Measurements from ENCODE around the gene LZTR1. TPM values are rescaled to one million over a fixed set of nuclear protein-coding genes. Genes with fewer than 3 reads are reported as not detected.

Gene LZTR1
- total and polyA plus RNA-seq, 2 donors (not counting 3 experiments of a cell fraction or from before 2014, with no cell fraction given), result 56.6 to 86.8 TPM

DNA sequence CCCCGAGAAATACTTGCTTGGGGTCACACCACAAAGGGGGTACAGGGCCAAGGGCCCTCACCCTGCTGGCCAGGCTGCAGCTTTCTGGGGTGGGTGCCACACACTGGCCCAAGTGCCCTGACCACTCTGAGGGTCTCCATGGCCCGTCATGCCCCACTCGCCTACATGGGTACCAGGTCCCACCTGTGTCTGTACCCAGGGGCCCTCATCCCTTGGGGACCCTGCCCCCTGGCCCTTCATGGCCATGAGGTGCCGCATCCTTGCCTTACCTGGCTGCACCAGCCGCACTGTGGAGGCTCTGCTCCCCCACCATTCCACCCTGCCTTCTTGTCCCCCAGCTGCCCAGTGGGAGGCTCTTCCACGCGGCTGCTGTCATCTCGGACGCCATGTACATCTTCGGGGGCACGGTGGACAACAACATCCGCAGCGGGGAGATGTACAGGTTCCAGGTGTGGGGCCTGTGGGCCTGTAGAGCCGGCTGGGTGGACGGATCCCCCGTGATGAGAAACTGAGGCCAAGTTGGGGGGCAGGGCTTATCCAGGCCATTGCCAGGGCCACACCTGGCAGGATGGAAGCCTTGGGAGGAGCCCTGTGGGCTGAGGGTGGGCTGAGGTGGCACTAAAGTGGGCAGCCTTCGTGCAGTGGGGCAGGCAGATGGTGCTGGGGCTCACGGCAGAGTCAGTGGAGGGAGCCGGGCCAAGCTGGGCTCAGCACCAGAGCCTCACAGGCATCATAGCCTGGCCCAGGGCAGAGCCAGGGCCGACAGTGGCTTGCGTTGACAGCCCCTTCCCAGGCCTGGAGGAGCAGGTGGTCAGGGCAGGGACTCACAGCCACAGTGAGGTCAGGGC lies 10.6 kb downstream of the LZTR1 start:
- Histone ChIP-seq H2AFZ (ENCODE audit: low read depth, low read length) (no peak overlapping the region), H3K4me1 (ENCODE audit: control insufficient read depth, extremely low read depth, insufficient read depth, low read length) (no peaks in the 10 kb centered on the region), H4K20me1 (replicated peaks; ENCODE audit: control insufficient read depth, extremely low read depth, insufficient read depth, low read length) (no peaks in the 10 kb centered on the region), H3K9me1 (replicated peaks; ENCODE audit: control insufficient read depth, extremely low read depth, insufficient read depth, low read length) (no peaks in the 10 kb centered on the region), H3K9me3 (replicated peaks; ENCODE audit: control insufficient read depth, insufficient read depth, low read length) (no peaks in the 10 kb centered on the region), H3K36me3 (ENCODE audit: control insufficient read depth in 2 of 2, extremely low read depth in 1 of 2, insufficient read depth in 2 of 2, low read length in 2 of 2) (peaks cover 6 to 40% of the 10 kb centered on the region in 2 experiments), H3K27me3 (ENCODE audit: control insufficient read depth in 2 of 2, insufficient read depth in 2 of 2, low read length in 2 of 2) (no peaks in the 10 kb centered on the region), H3K4me3 (replicated peaks in 1 of 3; ENCODE audit: insufficient read depth in 1 of 3, low read depth in 1 of 3, low read length in 3 of 3) (no peak overlapping the region), H3K4me2 (ENCODE audit: insufficient read depth, low read length) (no peak overlapping the region), H3K9ac (replicated peaks; ENCODE audit: extremely low read depth, insufficient read depth, low read length) (no peak overlapping the region), H3K27ac (ENCODE audit: insufficient read depth, low read depth, low read length) (no peak overlapping the region), H3K79me2 (ENCODE audit: control insufficient read depth, insufficient read depth, low read length) (no peaks in the 10 kb centered on the region)
- FAIRE-seq (no peak), DNase-seq (ENCODE audit: low read depth, low spot score) (no peak)
- TF ChIP-seq FOS (IDR thresholded peaks at IDR 0.05; ENCODE audit: borderline replicate concordance, insufficient read depth, low read length) (no peak), POLR2A (IDR thresholded peaks at IDR 0.05; ENCODE audit: low read depth, low read length) (no peak), MYC (IDR thresholded peaks at IDR 0.05; ENCODE audit: low read depth, low read length) (no peak), POLR2AphosphoS5 (IDR thresholded peaks at IDR 0.05; ENCODE audit: insufficient read depth, low read depth, low read length) (no peak), JUN (IDR thresholded peaks at IDR 0.05; ENCODE audit: borderline replicate concordance, insufficient read depth, insufficient read length, low read depth) (no peak), EZH2 (IDR thresholded peaks at IDR 0.05; ENCODE audit: borderline replicate concordance, low read depth, low read length, severe bottlenecking) (no peak), GATA2 (IDR thresholded peaks at IDR 0.05; ENCODE audit: insufficient read depth, insufficient read length, low read depth, low read length) (no peak)
- TF ChIP-seq, protein P1, sequence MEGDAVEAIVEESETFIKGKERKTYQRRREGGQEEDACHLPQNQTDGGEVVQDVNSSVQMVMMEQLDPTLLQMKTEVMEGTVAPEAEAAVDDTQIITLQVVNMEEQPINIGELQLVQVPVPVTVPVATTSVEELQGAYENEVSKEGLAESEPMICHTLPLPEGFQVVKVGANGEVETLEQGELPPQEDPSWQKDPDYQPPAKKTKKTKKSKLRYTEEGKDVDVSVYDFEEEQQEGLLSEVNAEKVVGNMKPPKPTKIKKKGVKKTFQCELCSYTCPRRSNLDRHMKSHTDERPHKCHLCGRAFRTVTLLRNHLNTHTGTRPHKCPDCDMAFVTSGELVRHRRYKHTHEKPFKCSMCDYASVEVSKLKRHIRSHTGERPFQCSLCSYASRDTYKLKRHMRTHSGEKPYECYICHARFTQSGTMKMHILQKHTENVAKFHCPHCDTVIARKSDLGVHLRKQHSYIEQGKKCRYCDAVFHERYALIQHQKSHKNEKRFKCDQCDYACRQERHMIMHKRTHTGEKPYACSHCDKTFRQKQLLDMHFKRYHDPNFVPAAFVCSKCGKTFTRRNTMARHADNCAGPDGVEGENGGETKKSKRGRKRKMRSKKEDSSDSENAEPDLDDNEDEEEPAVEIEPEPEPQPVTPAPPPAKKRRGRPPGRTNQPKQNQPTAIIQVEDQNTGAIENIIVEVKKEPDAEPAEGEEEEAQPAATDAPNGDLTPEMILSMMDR (IDR thresholded peaks at IDR 0.05; ENCODE audit: extremely low read depth in 1 of 2, insufficient read depth in 1 of 2, low read depth in 1 of 2, low read length in 2 of 2), result no peak
- TF ChIP-seq, protein P2, sequence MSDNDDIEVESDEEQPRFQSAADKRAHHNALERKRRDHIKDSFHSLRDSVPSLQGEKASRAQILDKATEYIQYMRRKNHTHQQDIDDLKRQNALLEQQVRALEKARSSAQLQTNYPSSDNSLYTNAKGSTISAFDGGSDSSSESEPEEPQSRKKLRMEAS (IDR thresholded peaks at IDR 0.05; ENCODE audit: insufficient read depth, insufficient read length), result no peak
- POLR2A ChIA-PET, result no interaction called here
- intact Hi-C loops (cut with micrococcal nuclease), result no loop called here
- CTCF ChIA-PET, result interaction anchor here (1.1 kb wide), 1 partner anchor 189 kb away, joined by 3 read pairs; no protein-coding TSS in a partner anchor
- dilution Hi-C loops (cut with MboI; ENCODE audit: extremely low pct_ligation_motif_present, low sequenced_read_pairs), result no loop called here
- BruUV-seq (replicated peaks), result no TSS peak

All from endothelial cell of umbilical vein (primary cell).